CD4-positive, alpha-beta T cell treated with Interleukin-15 for 4 hours (primary cell): ENCODE data around the gene DYNLL1.
"Not testable (repeated sequence)": the region's sequence is repeated elsewhere in the genome, so short reads cannot be mapped to it uniquely, and the experiment has no call there.

Source experiments
- DNase-seq: peaks from one replicate; pipeline ENCODE4 v3.0.0-alpha.2; 2020; ENCODE audit warnings: low spot score

The DYNLL1 gene

DNA sequence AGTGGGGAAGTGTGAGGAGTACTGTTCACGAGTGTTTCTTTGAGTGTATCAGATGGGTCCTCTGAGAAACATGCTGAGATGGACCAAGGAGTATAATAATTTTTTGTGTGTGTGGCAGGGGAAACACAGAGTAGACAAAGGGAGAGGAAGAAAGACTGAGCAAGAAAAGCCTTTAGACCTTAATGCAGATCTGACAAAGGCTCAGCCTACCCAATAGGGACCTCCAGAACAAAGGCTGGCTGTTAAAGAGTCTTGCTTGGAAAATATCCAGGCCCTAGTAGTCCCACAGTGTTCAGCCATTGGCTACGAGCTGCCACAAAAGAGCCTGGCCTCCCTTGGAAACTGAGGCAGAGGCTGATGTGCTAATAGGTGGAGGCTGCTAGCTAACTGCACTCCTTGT lies 19.6 kb downstream of the DYNLL1 start:
- no peak for DNase-seq

DNA sequence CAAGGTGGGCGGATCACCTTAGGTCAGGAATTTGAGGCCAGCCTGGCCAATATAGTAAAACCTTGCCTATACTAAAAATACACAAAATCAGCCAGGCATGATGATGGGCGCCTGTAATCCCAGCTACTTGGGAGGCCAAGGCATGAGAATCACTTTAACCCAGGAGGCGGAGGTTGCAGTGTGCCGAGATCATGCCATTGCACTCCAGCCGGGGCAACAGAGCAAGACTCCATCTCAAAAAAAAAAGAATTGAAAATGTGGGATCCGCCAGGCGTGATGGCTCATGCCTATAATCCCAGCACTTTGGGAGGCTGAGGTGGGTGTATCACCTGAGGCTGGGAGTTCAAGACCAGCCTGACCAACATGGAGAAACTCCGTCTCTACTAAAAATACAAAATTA lies 23.4 kb downstream of the DYNLL1 start:
- not testable (repeated sequence) for DNase-seq

DNA sequence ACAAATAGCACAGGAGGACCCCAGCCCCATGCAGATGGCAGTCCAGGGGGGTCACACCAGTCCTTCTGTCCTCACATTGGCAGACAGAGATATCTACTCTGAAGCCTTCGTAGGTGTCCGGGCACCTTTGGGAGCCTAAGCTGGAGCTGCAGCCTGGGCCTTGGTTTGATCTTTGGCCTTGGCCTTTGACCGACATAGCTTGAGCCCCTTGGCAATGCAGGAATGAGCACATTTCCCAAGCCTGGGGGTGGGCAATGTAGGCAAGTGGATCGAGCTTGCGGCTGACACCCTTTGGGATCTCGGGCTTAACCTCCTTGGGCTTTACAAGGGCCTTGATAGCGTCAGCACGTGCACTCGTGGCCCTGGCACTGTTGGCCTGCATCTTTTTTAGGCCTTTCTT lies 26.7 kb downstream of the DYNLL1 start:
- no peak for DNase-seq

DNA sequence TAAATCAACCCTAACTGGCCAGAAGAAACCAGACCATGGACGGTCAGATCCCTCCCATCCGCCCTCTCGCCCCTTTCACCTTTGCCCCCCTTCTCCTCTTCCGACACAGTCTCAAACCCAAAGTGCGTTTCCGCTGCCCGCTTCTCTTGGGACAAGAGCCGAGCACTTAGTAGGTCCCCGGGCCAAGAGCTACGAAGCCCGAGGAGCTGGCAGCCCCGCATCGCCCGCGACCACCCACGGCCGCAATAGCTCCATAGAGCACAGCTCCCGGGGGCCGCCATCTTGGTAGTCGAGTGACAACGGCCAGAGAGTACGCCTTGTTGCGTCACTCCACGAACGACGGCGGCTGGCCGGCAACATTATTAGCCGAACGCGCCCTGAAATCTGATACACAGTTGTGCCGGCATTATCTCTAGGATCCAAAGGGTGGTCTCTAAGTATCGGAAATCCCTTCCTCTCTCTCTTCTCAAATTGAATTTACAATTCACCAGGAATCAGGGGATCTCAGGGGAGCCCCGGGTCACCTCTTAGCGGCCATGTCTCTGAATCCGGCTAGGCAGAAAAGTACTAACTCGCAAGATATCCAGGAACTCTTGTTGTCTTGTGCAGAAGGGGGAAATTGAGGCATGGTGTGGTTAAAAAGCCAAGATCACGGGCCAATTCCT lies 33.1 kb downstream of the DYNLL1 start, which contains the start of gene COQ5:
Gene COQ5 (minus strand): TSS at position 298 of the 665 bp plus-strand sequence. CDS start 17 bp downstream, at position 281.
- DNase-seq, result peak; percentile 89

DNA sequence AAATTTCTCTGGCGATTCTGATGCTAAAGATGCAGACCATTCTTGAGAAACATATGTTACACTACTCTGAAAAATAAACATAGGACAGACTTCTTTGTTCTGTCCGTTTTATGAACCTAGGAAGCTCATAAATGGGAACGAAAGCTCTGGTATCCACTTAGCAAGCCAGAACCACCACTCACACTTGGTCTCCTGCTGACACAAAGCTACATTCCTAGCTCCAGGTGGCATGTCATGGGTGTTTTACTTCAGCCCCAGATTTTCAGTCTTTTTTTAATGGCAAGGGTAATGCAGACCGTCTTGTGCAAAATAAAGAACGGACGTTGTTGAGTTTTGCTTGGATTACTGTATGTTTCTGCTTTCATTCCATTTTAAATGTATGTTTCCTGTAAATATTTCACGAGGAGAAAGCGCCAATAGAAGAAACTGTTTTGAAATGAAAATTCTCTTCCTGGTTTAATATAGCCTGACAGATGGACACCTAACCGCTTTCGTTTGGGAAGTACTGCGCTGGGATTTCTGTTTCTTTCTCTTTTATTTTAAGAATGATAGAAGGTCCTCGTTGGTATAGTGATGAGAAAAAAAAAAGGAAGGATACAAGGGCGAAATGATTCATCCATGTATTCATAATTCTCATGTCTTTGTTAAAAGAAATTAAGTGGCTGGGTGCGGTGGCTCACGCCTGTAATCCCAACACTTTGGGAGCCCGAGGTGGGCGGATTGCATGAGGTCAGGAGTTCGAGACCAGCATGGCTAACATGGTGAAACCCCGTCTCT lies 33.9 kb downstream of the DYNLL1 start:
- DNase-seq, result no peak

DNA sequence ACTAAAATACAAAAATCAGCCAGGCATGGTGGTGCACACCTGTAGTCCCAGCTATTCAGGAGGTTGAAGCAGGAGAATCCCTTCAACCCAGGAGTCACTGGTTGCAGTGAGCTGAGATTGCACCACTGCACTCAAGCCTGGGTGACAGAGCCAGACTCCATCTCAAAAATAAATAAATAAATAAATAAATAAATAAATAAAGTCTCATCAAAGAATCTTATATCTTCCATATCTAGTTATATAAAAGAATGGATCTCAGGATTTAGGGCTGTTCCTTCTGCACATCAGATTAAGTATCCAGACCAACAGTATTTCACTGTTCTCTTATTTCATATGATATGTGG lies 34.5 kb downstream of the DYNLL1 start:
- DNase-seq, result not testable (repeated sequence)

DNA sequence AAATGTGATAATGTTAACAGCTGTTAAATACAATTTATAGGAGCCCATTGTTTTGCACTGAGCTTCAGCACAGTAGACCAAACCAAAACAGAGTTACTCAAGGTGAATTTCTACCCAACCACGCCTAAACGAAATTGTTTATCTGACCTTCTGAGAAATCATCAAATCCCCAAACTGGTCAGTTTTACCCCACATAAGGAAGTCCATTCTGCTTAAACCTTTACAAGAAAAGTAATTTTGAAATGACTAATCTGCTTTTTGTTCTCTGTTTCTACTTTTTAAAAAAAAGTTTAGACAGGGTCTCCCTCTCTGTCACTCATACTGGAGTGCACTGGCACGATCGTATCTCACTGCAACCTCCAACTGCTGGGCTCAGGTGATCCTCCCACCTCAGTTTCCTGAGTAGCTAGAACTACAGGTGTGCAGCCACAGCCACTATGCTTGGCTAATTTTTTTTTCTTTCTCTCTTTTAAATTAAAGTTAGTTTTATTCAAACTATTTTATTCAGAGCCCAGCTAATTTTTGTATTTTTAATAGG lies 36.9 kb downstream of the DYNLL1 start:
- no peak for DNase-seq

DNA sequence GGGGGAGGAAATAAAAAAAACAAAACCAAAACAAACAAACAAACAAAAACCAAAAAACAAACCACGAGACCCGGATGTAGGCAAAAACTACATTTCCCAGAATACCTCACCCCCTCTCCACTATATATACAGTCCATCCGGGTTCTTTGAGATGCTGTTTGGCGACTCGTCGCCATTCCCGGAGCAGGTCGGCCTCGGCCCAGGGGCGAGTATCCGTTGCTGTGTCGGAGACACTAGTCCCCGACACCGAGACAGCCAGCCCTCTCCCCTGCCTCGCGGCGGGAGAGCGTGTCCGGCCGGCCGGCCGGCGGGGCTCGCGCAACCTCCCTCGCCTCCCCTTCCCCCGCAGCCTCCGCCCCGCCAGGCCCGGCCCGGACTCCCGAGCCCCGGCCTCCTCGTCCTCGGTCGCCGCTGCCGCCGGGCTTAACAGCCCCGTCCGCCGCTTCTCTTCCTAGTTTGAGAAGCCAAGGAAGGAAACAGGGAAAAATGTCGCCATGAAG lies 38.3 kb downstream of the DYNLL1 start, which contains the start of gene RNF10:
Gene RNF10 (plus strand): TSS at position 154 of the 500 bp plus-strand sequence. CDS start 456 bp downstream, outside the sequence.
- DNase-seq, result peak; percentile 90

DNA sequence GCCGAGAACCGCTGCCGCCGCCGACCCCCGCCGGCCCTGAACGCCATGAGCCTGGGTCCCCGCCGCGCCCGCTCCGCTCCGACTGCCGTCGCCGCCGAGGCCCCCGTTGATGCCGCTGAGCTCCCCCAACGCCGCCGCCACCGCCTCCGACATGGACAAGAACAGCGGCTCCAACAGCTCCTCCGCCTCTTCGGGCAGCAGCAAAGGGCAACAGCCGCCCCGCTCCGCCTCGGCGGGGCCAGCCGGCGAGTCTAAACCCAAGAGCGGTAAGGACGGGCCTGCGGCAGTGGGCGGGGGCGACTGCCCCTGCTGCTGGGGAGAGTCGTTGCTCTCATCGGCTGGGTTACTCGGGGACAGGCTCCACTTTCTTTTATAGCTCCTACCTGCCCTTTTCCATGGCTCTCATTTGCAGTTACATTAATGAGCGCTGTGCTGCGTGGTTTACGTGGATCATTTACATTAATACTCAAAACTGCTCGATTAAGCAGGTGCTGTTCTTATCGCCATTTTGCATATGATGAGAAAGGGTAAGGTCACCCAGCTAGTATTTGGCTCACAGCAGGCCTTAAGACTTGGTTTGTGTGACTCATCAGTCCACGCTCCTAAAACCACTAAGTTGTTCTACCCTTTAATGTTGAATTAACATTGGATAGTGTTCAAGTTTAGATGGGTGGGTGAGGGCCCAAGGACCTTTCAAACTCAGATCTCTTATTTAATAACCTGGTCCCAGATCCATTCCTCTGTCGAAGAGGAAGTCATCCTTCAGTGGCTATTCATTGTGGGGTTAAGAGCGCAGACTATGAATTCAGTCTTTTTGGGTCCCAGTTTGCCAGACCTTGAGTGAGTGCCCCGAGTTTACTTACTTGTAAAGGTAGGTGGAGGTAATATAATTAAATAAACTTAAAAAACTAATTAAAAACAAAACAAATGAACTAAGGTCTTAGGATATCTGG lies 39.1 kb downstream of the DYNLL1 start:
- DNase-seq, result peak; percentile 46

DNA sequence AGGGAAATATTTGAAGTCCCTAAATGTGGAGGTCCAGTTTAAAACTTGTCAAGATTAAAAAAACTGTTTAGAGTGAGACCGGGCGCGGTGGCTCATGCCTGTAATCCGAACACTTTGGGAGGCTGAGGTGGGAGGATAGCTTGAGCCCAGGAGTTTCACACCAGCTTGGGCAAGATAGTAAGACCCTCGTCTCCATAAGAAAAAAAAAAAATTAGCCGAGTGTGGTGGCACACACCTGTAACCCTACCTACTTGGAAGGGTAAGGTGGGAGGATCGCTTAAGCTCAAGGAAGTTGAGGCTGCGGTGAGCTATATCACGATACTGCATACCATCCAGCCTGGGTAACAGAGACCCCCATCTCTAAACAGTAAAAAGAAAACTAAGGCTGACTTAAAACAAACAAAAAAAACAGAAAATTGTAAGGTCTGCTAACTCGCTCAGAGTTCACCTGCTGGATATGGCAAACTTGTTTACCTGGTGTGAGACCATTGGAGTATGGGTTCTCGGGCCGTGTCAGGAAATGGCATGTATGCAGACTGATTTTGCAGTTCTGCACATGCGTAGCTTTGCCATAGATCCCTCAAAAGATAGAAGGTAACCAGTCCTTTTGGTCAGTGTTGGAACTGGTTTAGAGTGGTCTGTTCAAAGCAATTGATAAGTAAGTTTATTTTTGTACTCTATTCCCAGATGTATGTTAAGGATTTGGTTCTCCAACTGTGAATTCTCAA lies 40.3 kb downstream of the DYNLL1 start:
- DNase-seq, result peak; percentile 39

DNA sequence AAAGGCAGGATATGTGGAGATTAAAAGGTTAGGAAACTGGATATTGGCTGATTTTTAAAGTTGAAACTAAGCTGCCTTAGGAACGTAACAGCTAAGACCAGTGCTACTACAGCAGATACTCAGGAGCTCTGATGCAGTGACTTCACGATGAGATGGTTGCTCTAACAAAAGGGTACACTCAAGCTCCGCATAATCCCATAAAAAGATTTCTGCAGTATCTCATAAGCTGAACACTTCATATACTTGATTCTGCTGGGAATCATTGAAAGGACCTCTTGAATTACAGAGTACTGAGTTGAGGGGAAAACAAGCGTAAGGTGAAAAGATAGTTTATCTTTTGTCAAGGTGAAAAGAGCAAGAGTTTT lies 41.9 kb downstream of the DYNLL1 start:
- no peak for DNase-seq

DNA sequence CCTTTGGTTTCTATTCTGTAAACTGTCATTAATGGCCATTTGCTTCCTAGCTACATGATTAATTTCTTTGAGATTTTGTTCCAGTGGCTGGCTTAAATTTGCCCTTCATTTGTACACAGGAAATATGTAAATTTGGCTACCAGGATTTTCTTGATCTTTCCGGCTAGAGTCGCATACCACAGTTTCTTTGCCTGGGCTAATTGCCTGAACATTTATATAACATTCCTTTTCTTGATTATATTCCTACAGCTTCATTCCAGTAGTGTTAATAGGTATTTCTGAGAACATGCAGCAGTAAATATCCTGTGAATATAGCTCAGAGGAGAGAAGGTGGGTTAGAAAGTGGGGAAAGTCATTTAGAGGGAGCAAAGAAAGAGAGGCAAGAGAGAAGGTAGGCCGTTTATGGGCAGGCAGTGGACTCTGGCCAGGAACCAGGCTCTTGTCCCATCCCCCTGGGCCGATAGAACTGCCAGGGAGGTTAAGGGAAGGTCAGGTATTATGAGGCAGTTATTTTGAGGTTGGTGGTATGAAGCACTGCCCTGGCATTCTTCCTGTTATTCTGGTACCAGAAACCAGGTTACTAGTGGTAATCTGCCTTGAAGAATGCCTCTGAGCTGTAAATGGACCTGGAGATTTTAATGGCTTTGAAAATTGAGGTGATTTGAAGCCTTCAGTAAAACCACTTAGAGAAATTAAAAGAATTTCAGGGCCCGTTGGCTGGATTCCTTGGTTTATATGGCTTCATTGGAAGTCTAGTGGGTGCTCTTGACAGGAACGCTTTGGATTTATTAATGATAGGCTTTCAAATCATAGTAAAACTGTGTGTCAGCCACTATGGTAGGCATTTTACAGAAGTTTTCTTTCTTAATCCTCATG lies 42.6 kb downstream of the DYNLL1 start:
- no peak for DNase-seq

DNA sequence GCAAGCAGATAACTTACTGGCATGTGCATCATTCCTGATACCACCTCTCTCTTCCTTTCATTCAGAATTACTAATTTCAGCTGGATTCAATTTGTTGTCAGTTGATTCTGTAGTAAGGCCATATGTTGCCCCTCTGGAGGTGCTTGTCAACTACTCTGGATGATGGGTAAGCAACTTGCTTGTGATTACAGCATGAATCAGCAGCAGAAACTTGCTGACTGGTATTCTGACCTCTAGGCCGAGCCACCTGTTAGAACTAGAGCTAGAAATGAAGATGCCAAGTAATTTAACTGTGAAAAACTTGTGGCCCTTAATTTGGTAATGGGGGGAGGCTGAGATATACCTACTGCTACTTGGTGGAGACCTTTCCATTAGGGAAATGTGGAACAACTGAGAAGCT lies 43.4 kb downstream of the DYNLL1 start:
- DNase-seq, result no peak

DNA sequence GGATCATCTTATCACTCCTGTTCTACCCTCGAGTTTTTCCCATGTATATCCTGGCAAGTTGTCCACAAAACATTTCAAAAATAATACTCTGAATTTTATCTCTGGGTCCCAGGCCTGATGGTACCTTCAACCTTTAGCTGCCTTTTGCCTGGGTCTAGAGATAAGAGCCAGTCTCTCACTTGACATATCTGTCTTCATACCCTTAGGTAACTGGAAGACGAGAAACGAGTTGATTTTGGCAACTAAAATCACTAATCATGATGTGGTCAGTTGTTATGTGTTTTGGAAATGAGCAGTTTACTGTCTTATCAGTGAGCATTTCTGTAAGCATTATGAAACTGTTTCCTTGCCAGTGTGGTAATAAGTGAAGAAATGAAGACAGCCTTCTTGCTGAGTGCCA lies 44.5 kb downstream of the DYNLL1 start:
- DNase-seq, result no peak

DNA sequence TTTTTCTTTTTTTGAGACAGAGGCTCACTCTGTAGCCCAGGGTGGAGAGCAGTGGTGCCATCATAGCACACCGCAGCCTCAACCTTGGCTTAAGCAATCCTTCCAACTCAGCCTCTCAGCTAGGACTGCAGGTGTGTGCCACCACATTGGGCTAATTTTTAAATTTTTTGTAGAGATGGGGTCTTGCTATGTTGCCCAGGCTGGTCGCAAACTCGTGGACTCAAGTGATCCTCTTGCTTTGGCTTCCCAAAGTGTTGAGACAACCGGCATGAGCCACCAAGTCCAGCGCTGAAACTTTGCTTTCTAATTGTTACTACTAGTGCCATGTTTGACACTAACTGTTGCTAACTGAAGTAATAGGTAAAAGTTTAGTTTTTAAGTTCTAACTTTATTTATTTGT lies 46.3 kb downstream of the DYNLL1 start:
- no peak for DNase-seq

DNA sequence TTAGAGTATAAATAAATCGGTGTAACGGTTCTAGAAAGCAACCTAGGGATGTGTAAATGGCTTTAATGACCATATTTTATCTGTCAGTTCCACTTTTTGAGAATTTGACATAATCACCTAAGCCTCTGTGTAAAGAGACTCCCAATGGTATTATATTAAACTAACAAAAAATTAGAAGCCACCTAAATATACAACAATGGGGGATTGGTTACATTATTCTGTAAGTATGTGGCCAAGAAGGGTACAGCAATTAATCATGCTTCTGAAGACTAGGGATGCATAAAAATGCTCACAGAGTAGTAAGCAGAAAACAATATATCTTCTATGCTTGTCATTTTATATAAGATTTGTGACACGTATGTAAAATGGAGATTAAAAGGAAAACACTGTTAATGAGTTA lies 48.8 kb downstream of the DYNLL1 start:
- DNase-seq, result no peak

DNA sequence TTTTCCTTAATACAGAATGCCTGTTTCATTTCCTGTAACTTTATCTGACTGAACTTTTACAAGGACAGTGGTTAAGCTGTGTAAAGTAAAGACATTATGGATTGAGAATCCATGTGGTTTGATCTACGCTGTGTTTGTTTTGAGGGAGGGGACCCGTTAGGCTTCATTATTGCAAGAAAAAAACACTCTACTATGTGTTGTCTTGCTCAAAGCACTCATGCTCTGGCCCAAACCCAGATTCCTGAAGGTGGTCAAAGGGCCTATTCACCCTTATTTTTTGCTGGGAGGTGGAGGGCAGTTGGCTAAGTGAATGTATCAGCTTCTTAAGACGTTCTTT lies 50.1 kb downstream of the DYNLL1 start:
- DNase-seq, result no peak
